ENCODE data around the gene MATN3. TPM values are rescaled to one million over a fixed set of nuclear protein-coding genes. Genes with fewer than 3 reads are reported as not detected.

MATN3 gene
- polyA plus RNA-seq, 4 donors: 3.1 to 16.7 (median 3.7) TPM

GRCh38 chr2:20037660-20038059 is 25.2 kb upstream of the MATN3 start:
- DNase-seq (ENCODE audit: low read depth in 4 of 4, low spot score in 3 of 4): no peak

GRCh38 chr2:20035955-20036666 is 23.6 kb upstream of the MATN3 start:
- DNase-seq (ENCODE audit: low read depth in 4 of 4, low spot score in 3 of 4): no peak

GRCh38 chr2:20034821-20035220 is 22.4 kb upstream of the MATN3 start:
- no peak for DNase-seq (ENCODE audit: low read depth in 4 of 4, low spot score in 3 of 4)

GRCh38 chr2:20034218-20034617 is 21.8 kb upstream of the MATN3 start:
- DNase-seq (ENCODE audit: low read depth in 4 of 4, low spot score in 3 of 4): no peak

- DNase-seq (ENCODE audit: low read depth in 4 of 4, low spot score in 3 of 4): no peak
Measured at GRCh38 chr2:20033322-20033721, 20.9 kb upstream of the MATN3 start.

- no peak for DNase-seq (ENCODE audit: low read depth in 4 of 4, low spot score in 3 of 4)
Measured at GRCh38 chr2:20030224-20030623, 17.8 kb upstream of the MATN3 start.

- no peak for DNase-seq (ENCODE audit: low read depth in 4 of 4, low spot score in 3 of 4)
Measured at GRCh38 chr2:20027705-20028434, 15.4 kb upstream of the MATN3 start.

- DNase-seq (ENCODE audit: low read depth in 4 of 4, low spot score in 3 of 4): no peak
Measured at GRCh38 chr2:20027260-20027677, 14.8 kb upstream of the MATN3 start.

GRCh38 chr2:20025065-20025786 is 12.8 kb upstream of the MATN3 start:
- no peak for DNase-seq (ENCODE audit: low read depth in 4 of 4, low spot score in 3 of 4)

- no peak for DNase-seq (ENCODE audit: low read depth in 4 of 4, low spot score in 3 of 4)
Measured at GRCh38 chr2:20023688-20024087, 11.2 kb upstream of the MATN3 start.

- no peak for DNase-seq (ENCODE audit: low read depth in 4 of 4, low spot score in 3 of 4)
Measured at GRCh38 chr2:20021405-20022009, 9.0 kb upstream of the MATN3 start.

GRCh38 chr2:20019747-20020146 is 7.3 kb upstream of the MATN3 start:
- no peak for DNase-seq (ENCODE audit: low read depth in 4 of 4, low spot score in 3 of 4)

GRCh38 chr2:20018601-20019152 is 6.2 kb upstream of the MATN3 start:
- DNase-seq (ENCODE audit: low read depth in 4 of 4, low spot score in 3 of 4): no peak

GRCh38 chr2:20016346-20016745 is 3.9 kb upstream of the MATN3 start:
- no peak for DNase-seq (ENCODE audit: low read depth in 4 of 4, low spot score in 3 of 4)

GRCh38 chr2:20015482-20016083 is 3.1 kb upstream of the MATN3 start:
- peak in 1 of 4 donors; percentile 39 for DNase-seq (ENCODE audit: low read depth in 4 of 4, low spot score in 3 of 4)

GRCh38 chr2:20013126-20013849 is 820 bp upstream of the MATN3 start:
- no peak for DNase-seq (ENCODE audit: low read depth in 4 of 4, low spot score in 3 of 4)

- no peak for DNase-seq (ENCODE audit: low read depth in 4 of 4, low spot score in 3 of 4)
Measured at GRCh38 chr2:20012032-20012281, 511 bp downstream of the MATN3 start.

GRCh38 chr2:20011276-20012031 is 1.0 kb downstream of the MATN3 start:
- no peak for DNase-seq (ENCODE audit: low read depth in 4 of 4, low spot score in 3 of 4)

GRCh38 chr2:20008703-20009102 is 3.8 kb downstream of the MATN3 start:
- DNase-seq (ENCODE audit: low read depth in 4 of 4, low spot score in 3 of 4): no peak
